Thyroid gland (tissue), 4 donors: Measurements from ENCODE around the gene PPP6R1. TPM values are rescaled to one million over a fixed set of nuclear protein-coding genes. Genes with fewer than 3 reads are reported as not detected.

Experiments used
- DNase-seq, 2 donors: peaks; one replicate each; pipeline ENCODE4 v3.0.0-alpha.2; 2019
- H3K27ac ChIP-seq, 3 donors: fragments of 200-600 bp; sonication (generic); 1 replicate in 2 of 3; 2 replicates in 1 of 3; pipeline ENCODE4 v1.5.1; 2016 to 2019; ENCODE audit warnings: mild to moderate bottlenecking in 1 of 3, moderate library complexity in 1 of 3
- H3K27me3 ChIP-seq: fragments of 200-600 bp; sonication (generic); one replicate; pipeline ENCODE4 v1.5.1; 2019
- H3K36me3 ChIP-seq, 2 donors: fragments of 200-600 bp; sonication (generic); one replicate each; pipeline ENCODE4 v1.5.1; 2016 to 2019
- H3K4me1 ChIP-seq, 2 donors: fragments of 200-600 bp; sonication (generic); one replicate each; pipeline ENCODE4 v1.5.1; 2017 to 2019
- H3K4me3 ChIP-seq, 3 donors: fragments of 200-600 bp; sonication (generic); replicated peaks in 1 of 3; 1 replicate in 2 of 3; 2 replicates in 1 of 3; pipeline ENCODE4 v1.5.1; 2016; ENCODE audit warnings: mild to moderate bottlenecking in 1 of 3
- H3K9me3 ChIP-seq: fragments of 200-600 bp; sonication (generic); one replicate; pipeline ENCODE4 v1.5.1; 2017
- POLR2A ChIP-seq, 2 donors: fragments of 450-650 bp; IDR thresholded peaks; one replicate each; pipeline ENCODE4 v1.6.1; 2017; ENCODE audit warnings: antibody characterized with exemption in 2 of 2, mild to moderate bottlenecking in 2 of 2, moderate library complexity in 1 of 2
- WGBS, 2 donors: methylation state at CpG; one replicate each; pipeline ENCODE4 v1.1.5; 2017; 5-methylcytosine and 5-hydroxymethylcytosine counted together
- intact Hi-C: fragments of 100-400 bp; cut with DNase I; formaldehyde crosslinking; loops from one replicate; pipeline ENCODE4 v1.15.1; 2023
- total RNA-seq, 4 donors: library from RNA; depleted of rRNA; stranded (reverse); fragments of >200 nt; gene quantifications; one replicate each; pipeline ENCODE4 v1.2.3, GENCODE V29; 2016
- TF ChIP-seq, protein P1 (sequence below), 6 experiments: fragments of 200-600 bp in 3 of 6; fragments of 450-650 bp in 3 of 6; sonication (generic) in 3 of 6; IDR thresholded peaks; one replicate each; pipeline ENCODE4 v1.5.1; 2016 to 2019; ENCODE audit warnings: antibody characterized with exemption in 6 of 6, mild to moderate bottlenecking in 2 of 6, inconsistent platforms in 1 of 6, moderate library complexity in 1 of 6

The PPP6R1 gene
- total RNA-seq, 4 donors from 2014 or later = 26.1 to 99.8 (median 54.2) TPM

DNA sequence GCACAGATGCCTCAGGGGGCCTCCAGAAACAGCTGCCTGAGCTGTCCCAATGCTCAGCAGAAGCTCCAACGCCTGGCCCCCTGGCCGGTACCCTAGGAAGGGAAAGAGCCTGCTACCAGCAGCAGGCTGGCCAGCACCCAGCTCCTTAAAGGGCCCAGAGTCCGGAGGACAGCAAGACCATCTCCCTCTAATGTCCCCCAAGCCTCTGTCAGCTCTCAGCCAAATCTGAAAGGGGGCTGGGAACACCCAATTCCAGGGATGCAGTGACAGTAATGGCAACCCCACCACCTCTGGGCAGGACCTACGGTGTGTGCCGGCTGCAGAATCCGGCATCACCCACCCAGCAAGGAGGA, 4.2 kb downstream of the PPP6R1 start:
- TF ChIP-seq POLR2A (IDR thresholded peaks at IDR 0.05) = no peak
- TF ChIP-seq, protein P1, sequence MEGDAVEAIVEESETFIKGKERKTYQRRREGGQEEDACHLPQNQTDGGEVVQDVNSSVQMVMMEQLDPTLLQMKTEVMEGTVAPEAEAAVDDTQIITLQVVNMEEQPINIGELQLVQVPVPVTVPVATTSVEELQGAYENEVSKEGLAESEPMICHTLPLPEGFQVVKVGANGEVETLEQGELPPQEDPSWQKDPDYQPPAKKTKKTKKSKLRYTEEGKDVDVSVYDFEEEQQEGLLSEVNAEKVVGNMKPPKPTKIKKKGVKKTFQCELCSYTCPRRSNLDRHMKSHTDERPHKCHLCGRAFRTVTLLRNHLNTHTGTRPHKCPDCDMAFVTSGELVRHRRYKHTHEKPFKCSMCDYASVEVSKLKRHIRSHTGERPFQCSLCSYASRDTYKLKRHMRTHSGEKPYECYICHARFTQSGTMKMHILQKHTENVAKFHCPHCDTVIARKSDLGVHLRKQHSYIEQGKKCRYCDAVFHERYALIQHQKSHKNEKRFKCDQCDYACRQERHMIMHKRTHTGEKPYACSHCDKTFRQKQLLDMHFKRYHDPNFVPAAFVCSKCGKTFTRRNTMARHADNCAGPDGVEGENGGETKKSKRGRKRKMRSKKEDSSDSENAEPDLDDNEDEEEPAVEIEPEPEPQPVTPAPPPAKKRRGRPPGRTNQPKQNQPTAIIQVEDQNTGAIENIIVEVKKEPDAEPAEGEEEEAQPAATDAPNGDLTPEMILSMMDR (IDR thresholded peaks at IDR 0.05) = no peak
- Histone ChIP-seq H3K27me3 (no peaks in the 10 kb centered on the region), H3K4me1 (peaks cover 49 to 78% of the 10 kb centered on the region in 2 donors), H3K4me3 (no peak overlapping the region), H3K36me3 (no peaks in the 10 kb centered on the region), H3K27ac (peak overlapping the region in 2 of 3 donors; percentile 22 to 23), H3K9me3 (no peaks in the 10 kb centered on the region)
- 47 to 78% methylated on average over 5 to 6 of the region's 6 CpGs for WGBS, 2 donors
- intact Hi-C loops = no loop called here
- peak in 1 of 2 donors; percentile 14 for DNase-seq

DNA sequence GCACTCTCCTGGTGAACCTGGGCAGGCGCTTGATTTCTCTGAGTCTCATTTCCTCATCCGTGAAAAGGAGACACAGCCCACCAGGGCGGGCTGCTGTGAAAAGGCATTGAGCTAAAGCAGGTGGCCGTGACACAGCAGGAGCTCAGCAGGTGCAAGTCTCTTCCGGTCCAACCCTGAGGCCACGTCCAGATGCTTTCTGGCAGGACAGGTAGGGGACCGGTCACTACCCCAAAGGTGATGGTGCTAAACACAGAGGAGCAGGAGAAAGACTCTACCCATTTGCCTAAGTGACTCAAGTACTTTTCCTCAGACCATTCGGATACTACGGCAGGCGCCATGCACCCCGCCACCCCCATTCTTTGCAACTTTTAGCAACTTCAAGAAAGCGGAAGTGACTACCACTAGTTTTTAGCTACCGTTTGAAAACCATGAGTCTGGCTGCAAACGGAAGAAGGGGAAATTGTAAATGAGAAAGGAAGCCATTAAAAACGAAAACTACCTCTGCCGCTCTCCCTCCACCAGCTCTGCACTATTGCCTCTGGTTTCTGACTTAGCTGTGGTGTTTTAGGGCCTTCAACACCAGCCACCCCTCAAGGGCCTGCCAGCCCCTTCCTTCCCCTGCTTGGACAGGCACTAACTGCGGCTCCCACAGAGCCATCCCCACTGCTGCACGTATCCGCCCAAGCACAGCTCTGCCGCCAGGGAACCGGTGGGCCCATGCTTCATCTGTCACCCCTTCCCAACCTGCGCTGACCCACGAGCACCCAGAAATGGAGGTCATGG, 4.8 kb downstream of the PPP6R1 start:
- Histone ChIP-seq H3K4me3 (no peak overlapping the region), H3K27ac (peak overlapping the region in 1 of 3 donors; percentile 22), H3K4me1 (peaks cover 47 to 81% of the 10 kb centered on the region in 2 donors), H3K27me3 (no peaks in the 10 kb centered on the region), H3K36me3 (no peaks in the 10 kb centered on the region), H3K9me3 (no peaks in the 10 kb centered on the region)
- intact Hi-C loops = no loop called here
- 59 to 65% methylated on average over 23 of the region's 23 CpGs for WGBS, 2 donors
- DNase-seq = peak in 1 of 2 donors; percentile 18
- TF ChIP-seq, protein P1 (IDR thresholded peaks at IDR 0.05) = no peak
- TF ChIP-seq POLR2A (IDR thresholded peaks at IDR 0.05) = no peak

DNA sequence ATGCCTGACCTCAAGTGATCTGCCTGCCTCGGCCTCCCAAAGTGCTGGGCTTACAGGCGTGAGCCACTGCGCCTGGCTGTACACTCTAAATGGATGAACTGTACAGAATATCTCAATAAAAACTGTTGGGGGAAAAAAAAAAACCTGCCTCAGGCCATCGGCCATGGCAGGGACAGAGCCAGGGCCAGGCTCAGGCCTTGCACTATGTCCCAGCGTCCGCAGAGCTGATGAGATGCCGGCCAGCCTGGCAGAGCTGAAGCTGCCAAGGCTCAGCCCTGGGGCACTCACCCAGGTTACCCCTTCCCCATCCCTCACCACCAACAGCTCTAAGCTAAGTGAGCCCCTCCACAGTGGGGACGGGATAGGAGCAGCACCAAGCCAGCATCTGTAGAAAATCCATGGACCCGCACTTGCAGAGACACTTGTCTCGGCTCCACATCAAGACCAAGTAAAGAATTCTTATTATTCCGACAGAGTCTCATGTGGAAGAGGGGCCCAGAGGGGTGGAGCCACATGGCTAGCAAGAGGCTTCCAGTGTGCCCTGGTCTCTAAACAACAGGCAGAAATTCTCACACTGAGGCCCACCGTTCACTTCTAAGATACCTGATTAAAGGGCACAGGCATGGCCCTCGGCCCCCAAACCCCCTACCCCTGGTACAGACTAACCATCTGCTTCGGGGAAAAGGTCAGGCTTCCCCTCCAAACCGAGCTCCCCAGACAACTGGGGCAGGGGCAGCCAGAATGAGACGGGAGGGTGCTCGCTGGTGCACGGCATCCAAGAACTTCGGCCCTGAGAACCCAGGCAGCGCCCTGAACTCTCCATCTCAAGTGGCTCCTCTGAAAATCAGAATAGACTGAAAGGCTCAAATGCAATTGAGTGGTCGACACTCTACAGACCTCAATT, 5.8 kb downstream of the PPP6R1 start:
- H3K27ac ChIP-seq = no peak overlapping the region
- H3K4me1 ChIP-seq = peaks cover 47 to 91% of the 10 kb centered on the region in 2 donors
- H3K36me3 ChIP-seq = no peaks in the 10 kb centered on the region
- TF ChIP-seq POLR2A (IDR thresholded peaks at IDR 0.05) = no peak
- TF ChIP-seq, protein P1 (IDR thresholded peaks at IDR 0.05) = no peak
- no peaks in the 10 kb centered on the region for H3K27me3 ChIP-seq
- 62 to 70% methylated on average over 15 to 20 of the region's 21 CpGs for whole genome bisulfite sequencing, 2 donors
- no peaks in the 10 kb centered on the region for H3K9me3 ChIP-seq
- no peak overlapping the region for H3K4me3 ChIP-seq
- DNase-seq = peak; percentile 17 to 28
- intact Hi-C loops = no loop called here

DNA sequence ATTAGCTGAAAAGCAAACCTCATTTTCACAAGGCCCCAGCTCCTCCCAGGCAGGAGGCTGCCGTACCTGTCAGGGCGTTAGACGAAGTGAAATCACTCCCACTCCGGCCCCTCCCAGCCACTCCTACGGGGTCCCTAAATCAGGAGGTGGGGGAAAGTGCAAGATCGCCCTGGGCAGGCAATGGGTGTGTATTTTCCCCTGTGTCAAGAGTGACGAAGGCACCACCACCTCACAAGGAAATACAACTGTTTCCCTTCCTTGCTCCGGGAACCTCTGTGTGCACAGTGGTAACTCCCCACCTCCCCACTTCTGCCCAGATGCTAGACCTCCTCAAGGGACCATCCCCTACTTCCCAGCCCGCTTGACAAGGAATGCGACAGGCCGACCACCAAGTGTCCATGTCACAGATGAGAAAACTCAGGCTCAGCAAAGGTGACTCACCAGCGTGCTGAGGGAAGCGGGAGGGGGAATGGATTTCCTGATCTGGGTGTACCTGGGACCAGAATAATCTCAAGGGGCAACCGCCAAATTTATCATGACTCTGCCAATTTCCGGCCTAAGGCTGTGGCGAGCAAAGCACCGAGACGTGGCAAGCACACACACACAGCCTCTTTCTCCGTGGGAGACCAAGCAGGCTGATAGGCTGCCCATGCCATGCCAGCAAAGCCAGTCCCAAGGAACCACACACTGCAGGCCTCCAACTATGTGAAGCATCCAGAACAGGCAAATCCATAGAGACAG, 7.3 kb downstream of the PPP6R1 start:
- Histone ChIP-seq H3K27me3 (no peaks in the 10 kb centered on the region), H3K9me3 (no peaks in the 10 kb centered on the region), H3K4me3 (no peak overlapping the region), H3K4me1 (peaks cover 32 to 86% of the 10 kb centered on the region in 2 donors), H3K36me3 (peaks cover 4% of the 10 kb centered on the region in 2 donors), H3K27ac (peak overlapping the region in 1 of 3 donors; percentile 10)
- peak; percentile 49 to 54 for DNase-seq
- TF ChIP-seq, protein P1 (IDR thresholded peaks at IDR 0.05) = no peak
- no peak for TF ChIP-seq POLR2A (IDR thresholded peaks at IDR 0.05)
- intact Hi-C loops = no loop called here
- 54 to 64% methylated on average over 17 to 19 of the region's 19 CpGs for WGBS, 2 donors
